Neuronal stem cell (in vitro differentiated cells): ENCODE measurements around the gene CASP7.

ENCODE experiments used
- DNase-seq: peaks from one replicate; pipeline ENCODE4 v3.0.0-alpha.2; 2013; ENCODE audit warnings: low spot score
- H2AFZ ChIP-seq: one replicate; pipeline ENCODE4 v1.6.1; 2013; ENCODE audit warnings: mild to moderate bottlenecking, low read length, inconsistent platforms
- H2AK5ac ChIP-seq: 2 replicates; pipeline ENCODE4 v1.6.1; 2013; ENCODE audit warnings: low read depth, mild to moderate bottlenecking, inconsistent platforms, low read length, moderate library complexity, mixed read lengths
- H2BK120ac ChIP-seq: 2 replicates; pipeline ENCODE4 v1.6.1; 2013; ENCODE audit warnings: low read depth, mild to moderate bottlenecking, inconsistent platforms, low read length, moderate library complexity, mixed read lengths
- H2BK12ac ChIP-seq: one replicate; pipeline ENCODE4 v1.6.1; 2013; ENCODE audit warnings: low read length, inconsistent platforms
- H2BK15ac ChIP-seq: 2 replicates; pipeline ENCODE4 v1.6.1; 2013; ENCODE audit warnings: mild to moderate bottlenecking, low read length, inconsistent platforms, mixed read lengths
- H2BK5ac ChIP-seq: one replicate; pipeline ENCODE4 v1.6.1; 2013; ENCODE audit warnings: inconsistent platforms, mild to moderate bottlenecking, low read length, moderate library complexity
- H3K14ac ChIP-seq: one replicate; pipeline ENCODE4 v1.6.1; 2013; ENCODE audit warnings: low read length, inconsistent platforms
- H3K18ac ChIP-seq: 2 replicates; pipeline ENCODE4 v1.6.1; 2013; ENCODE audit warnings: low read length, inconsistent platforms
- H3K23ac ChIP-seq: 2 replicates; pipeline ENCODE4 v1.6.1; 2013; ENCODE audit warnings: low read depth, mild to moderate bottlenecking, mixed read lengths, low read length, inconsistent platforms; ENCODE audit not compliant: poor library complexity
- H3K27ac ChIP-seq: replicated peaks from 3 replicates; pipeline ENCODE4 v1.5.1; 2013; ENCODE audit warnings: low read length, inconsistent platforms
- H3K27me3 ChIP-seq, 3 experiments: 2 replicates each; pipeline ENCODE4 v1.6.1; 2013; ENCODE audit warnings: low read length in 3 of 3, mild to moderate bottlenecking in 2 of 3, inconsistent platforms in 1 of 3, low read depth in 1 of 3, mixed read lengths in 1 of 3, moderate library complexity in 1 of 3; ENCODE audit not compliant: control insufficient read depth in 3 of 3, insufficient read depth in 3 of 3
- H3K36me3 ChIP-seq, 2 donors: replicated peaks in 1 of 2; 2 replicates each; pipeline ENCODE4 v1.6.1; 2013; ENCODE audit warnings: low read length in 2 of 2; ENCODE audit not compliant: control insufficient read depth in 2 of 2, insufficient read depth in 2 of 2
- H3K4ac ChIP-seq: 2 replicates; pipeline ENCODE4 v1.6.1; 2013; ENCODE audit warnings: inconsistent platforms, mild to moderate bottlenecking, low read length, moderate library complexity
- H3K4me1 ChIP-seq, 2 donors: 1 replicate in 1 of 2; 2 replicates in 1 of 2; pipeline ENCODE4 v1.6.1; 2013; ENCODE audit warnings: low read length in 2 of 2, low read depth in 1 of 2; ENCODE audit not compliant: control insufficient read depth in 2 of 2, insufficient read depth in 1 of 2
- H3K4me2 ChIP-seq: one replicate; pipeline ENCODE4 v1.6.1; 2013; ENCODE audit warnings: mild to moderate bottlenecking, low read length, inconsistent platforms; ENCODE audit not compliant: insufficient read depth, poor library complexity, severe bottlenecking
- H3K4me3 ChIP-seq, 2 donors: 2 replicates each; pipeline ENCODE4 v1.5.1; 2013; ENCODE audit warnings: low read length in 2 of 2, mild to moderate bottlenecking in 2 of 2, inconsistent platforms in 1 of 2, moderate library complexity in 1 of 2
- H3K79me1 ChIP-seq: one replicate; pipeline ENCODE4 v1.6.1; 2013; ENCODE audit warnings: low read depth, mild to moderate bottlenecking, inconsistent platforms, low read length, moderate library complexity
- H3K9ac ChIP-seq: one replicate; pipeline ENCODE4 v1.6.1; 2013; ENCODE audit warnings: mild to moderate bottlenecking, low read depth, low read length, inconsistent platforms; ENCODE audit not compliant: poor library complexity
- H3K9me3 ChIP-seq, 2 donors: replicated peaks in 1 of 2; 2 replicates each; pipeline versions ENCODE3 to v1.6.1; 2013; ENCODE audit warnings: low read length in 2 of 2, mild to moderate bottlenecking in 2 of 2, inconsistent platforms in 1 of 2, low read depth in 1 of 2, mixed read lengths in 1 of 2, moderate library complexity in 1 of 2; ENCODE audit not compliant: control insufficient read depth in 2 of 2, insufficient read depth in 1 of 2
- H4K8ac ChIP-seq: one replicate; pipeline ENCODE4 v1.6.1; 2013; ENCODE audit warnings: low read depth, mild to moderate bottlenecking, inconsistent platforms, low read length, moderate library complexity
- H4K91ac ChIP-seq: one replicate; pipeline ENCODE4 v1.6.1; 2013; ENCODE audit warnings: low read length, low read depth, mild to moderate bottlenecking, inconsistent platforms; ENCODE audit not compliant: poor library complexity
- WGBS, 2 donors: extraction: QIAGEN DNeasy Blood & Tissue Kit; methylation state at CpG; one replicate each; pipeline ENCODE4 v1.1.7; 2013; ENCODE audit warnings: missing lambda C conversion rate in 2 of 2, mixed read lengths in 1 of 2; ENCODE audit not compliant: insufficient read length in 2 of 2, insufficient replicate concordance in 1 of 2; ENCODE audit errors: extremely low coverage in 2 of 2; 5-methylcytosine and 5-hydroxymethylcytosine counted together

CASP7 gene

DNA sequence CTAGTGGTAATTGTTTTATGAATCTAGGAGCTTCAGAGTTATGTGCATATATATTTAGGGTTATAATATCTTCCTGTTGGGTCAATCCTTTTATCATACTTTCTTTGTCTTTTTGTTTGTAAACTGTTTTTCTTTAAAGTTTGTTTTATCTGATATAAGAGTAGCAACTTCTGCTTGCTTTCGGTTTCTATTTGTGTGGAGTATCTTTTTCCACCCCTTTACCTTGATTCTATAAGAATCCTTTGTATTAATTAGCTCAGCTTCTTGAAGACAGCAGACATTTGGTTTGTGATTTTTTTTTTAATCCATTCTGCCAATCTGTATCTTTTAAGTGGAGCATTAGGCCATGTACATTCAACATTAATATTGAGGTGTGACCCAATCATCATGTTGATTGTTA is 9.3 kb downstream of the CASP7 start:
- Histone ChIP-seq H3K4me3 (no peak overlapping the region), H3K4me2 (no peak overlapping the region), H2AFZ (no peak overlapping the region), H3K18ac (no peak overlapping the region), H3K36me3 (peaks cover 3 to 11% of the 10 kb centered on the region in 2 donors), H3K23ac (no peak overlapping the region), H3K9ac (no peak overlapping the region), H3K27me3 (no peaks in the 10 kb centered on the region), H4K8ac (no peak overlapping the region), H3K27ac (no peak overlapping the region), H3K9me3 (peaks cover 16 to 41% of the 10 kb centered on the region in 2 donors), H2BK15ac (no peak overlapping the region), H3K4me1 (no peaks in the 10 kb centered on the region), H3K14ac (no peak overlapping the region), H2AK5ac (no peak overlapping the region), H2BK12ac (no peak overlapping the region), H3K79me1 (no peaks in the 10 kb centered on the region), H3K4ac (no peak overlapping the region), H4K91ac (no peak overlapping the region), H2BK120ac (no peak overlapping the region), H2BK5ac (no peak overlapping the region)
- DNase-seq, result no peak
- no CpG with 5 or more reads among the region's 1 CpG for WGBS, 2 donors

- Histone ChIP-seq H3K9ac (no peak overlapping the region), H3K36me3 (peaks cover 3 to 11% of the 10 kb centered on the region in 2 donors), H2BK120ac (no peak overlapping the region), H3K9me3 (peaks cover 19 to 43% of the 10 kb centered on the region in 2 donors), H3K4me2 (no peak overlapping the region), H3K18ac (no peak overlapping the region), H3K23ac (no peak overlapping the region), H3K4me1 (no peaks in the 10 kb centered on the region), H2AFZ (no peak overlapping the region), H3K4me3 (no peak overlapping the region), H3K79me1 (no peaks in the 10 kb centered on the region), H3K4ac (no peak overlapping the region), H2BK12ac (no peak overlapping the region), H3K14ac (no peak overlapping the region), H2BK15ac (no peak overlapping the region), H2AK5ac (no peak overlapping the region), H3K27ac (no peak overlapping the region), H4K91ac (no peak overlapping the region), H2BK5ac (no peak overlapping the region), H3K27me3 (no peaks in the 10 kb centered on the region), H4K8ac (no peak overlapping the region)
- whole genome bisulfite sequencing, 2 donors, result no CpG with 5 or more reads among the region's 3 CpGs
- DNase-seq, result no peak
Measured at GRCh38 chr10:113689574-113689973, 9.9 kb downstream of the CASP7 start.

DNA sequence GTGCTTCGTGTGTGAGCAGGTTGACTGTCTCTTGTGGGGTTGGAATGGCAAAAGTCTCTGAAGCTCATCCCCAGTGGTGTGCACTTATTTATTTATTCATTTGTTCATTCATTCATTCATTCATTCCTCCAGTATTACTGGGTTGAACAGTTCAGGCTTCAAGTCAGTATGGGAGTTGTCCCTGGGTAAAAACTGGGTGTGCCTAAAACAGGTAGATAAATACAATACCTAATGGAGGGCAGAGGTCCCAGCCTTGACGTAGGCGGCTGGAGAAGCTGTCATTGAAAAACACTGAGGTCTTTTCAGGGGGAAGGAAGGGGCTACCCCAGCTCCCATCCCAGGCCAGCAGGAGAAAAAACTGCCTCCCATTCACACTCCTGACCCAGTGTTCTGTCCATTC is 11.0 kb downstream of the CASP7 start:
- Histone ChIP-seq H3K27ac (no peak overlapping the region), H3K36me3 (peaks cover 3 to 11% of the 10 kb centered on the region in 2 donors), H2AK5ac (no peak overlapping the region), H2BK120ac (no peak overlapping the region), H2AFZ (no peak overlapping the region), H3K4me3 (no peak overlapping the region), H4K8ac (no peak overlapping the region), H3K14ac (no peak overlapping the region), H3K4me2 (no peak overlapping the region), H3K4ac (no peak overlapping the region), H3K18ac (no peak overlapping the region), H3K27me3 (no peaks in the 10 kb centered on the region), H3K4me1 (no peaks in the 10 kb centered on the region), H3K23ac (no peak overlapping the region), H3K79me1 (no peaks in the 10 kb centered on the region), H3K9ac (no peak overlapping the region), H3K9me3 (peaks cover 19 to 40% of the 10 kb centered on the region in 2 donors), H2BK12ac (no peak overlapping the region), H2BK5ac (no peak overlapping the region), H4K91ac (no peak overlapping the region), H2BK15ac (no peak overlapping the region)
- WGBS, 2 donors, result no CpG with 5 or more reads among the region's 3 CpGs
- DNase-seq, result no peak

DNA sequence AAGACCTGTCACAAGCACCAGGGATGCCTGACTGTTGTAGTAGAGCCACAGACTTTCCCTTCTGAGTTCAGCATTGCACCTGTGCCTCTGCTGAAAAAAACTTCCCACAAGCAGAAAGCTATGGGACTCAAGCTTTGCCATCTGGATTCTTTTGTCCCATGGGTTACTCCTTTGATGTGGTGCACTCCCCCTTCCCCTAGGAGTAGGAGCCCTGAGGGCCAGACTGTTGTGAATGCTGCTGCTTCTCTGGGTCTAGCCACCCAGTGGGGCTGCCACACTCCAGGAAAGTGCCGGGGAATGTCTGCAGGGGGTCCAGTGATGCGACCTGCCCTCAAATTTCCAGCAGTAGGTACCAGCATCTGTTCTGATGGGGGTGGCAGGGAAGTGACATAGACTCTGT is 11.7 kb downstream of the CASP7 start:
- Histone ChIP-seq H3K27me3 (no peaks in the 10 kb centered on the region), H4K91ac (no peak overlapping the region), H3K23ac (no peak overlapping the region), H2BK5ac (no peak overlapping the region), H3K36me3 (peaks cover 3 to 11% of the 10 kb centered on the region in 2 donors), H3K4me3 (no peak overlapping the region), H2AFZ (no peak overlapping the region), H4K8ac (no peak overlapping the region), H3K4me1 (no peaks in the 10 kb centered on the region), H3K9ac (no peak overlapping the region), H3K79me1 (no peaks in the 10 kb centered on the region), H3K4ac (no peak overlapping the region), H2BK15ac (no peak overlapping the region), H2AK5ac (no peak overlapping the region), H2BK12ac (no peak overlapping the region), H2BK120ac (no peak overlapping the region), H3K27ac (no peak overlapping the region), H3K4me2 (no peak overlapping the region), H3K14ac (no peak overlapping the region), H3K18ac (no peak overlapping the region), H3K9me3 (peaks cover 19 to 40% of the 10 kb centered on the region in 2 donors)
- WGBS, 2 donors, result no CpG with 5 or more reads among the region's 2 CpGs
- no peak for DNase-seq
